ENCODE results near the gene KLHL21. TPM values are rescaled to one million over a fixed set of nuclear protein-coding genes. Genes with fewer than 3 reads are reported as not detected.

Gene KLHL21
- total RNA-seq, 1 donor from 2014 or later: 15.9 TPM

DNA sequence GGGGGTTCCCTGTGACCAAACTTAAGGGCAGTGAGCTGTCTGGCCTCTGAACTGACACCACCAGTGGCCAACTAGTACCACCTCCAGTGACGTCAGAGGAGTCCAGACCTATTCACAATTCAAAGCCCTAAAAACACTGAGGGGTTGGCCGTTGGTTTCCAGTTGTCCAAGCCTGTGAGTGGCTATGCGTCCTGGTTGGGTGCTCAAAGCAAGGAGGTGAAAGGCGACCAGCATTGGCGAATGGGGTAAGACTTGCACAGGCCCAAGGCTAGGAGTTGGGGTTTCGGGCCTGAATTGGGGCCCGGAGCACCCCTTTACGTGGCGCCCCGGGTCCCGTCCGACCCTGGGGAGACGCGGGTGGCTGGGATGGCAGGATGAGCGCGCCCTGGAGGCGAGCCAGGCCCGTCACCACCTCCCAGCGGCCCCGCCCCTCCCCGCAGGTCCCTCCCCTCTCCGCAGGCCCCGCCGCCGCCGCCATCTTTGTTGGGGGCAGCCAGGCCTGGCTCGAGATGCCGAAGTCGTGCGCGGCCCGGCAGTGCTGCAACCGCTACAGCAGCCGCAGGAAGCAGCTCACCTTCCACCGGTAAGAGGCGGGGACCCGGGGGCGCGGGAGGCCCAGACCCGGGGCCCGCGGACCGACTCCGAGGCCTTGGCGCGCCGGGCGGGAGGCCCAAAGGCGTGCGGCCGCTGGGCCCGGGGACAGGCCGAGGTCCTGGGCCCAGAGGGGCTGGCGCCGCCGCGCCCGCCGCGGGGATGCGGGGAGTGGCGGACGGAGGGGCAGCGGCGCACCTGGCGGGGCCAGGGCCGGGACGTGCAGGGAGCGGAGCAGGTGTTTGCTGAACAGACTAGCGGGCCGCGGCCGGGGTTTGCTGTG lies 22.3 kb upstream of the KLHL21 start, which contains the start of gene THAP3:
THAP3 (plus strand) TSS at position 159 of the 874 bp plus-strand sequence; CDS start at position 510, 351 bp downstream.
- ChIA-PET POLR2A (interaction anchor here (0.6 to 2.0 kb wide), 8 partner anchors 11 to 160 kb away, joined by 3 to 11 read pairs (median 4); partner anchors contain the start of genes CAMTA1, PHF13 and ZBTB48), CTCF (interaction anchor here (0.9 to 1.0 kb wide), 2 partner anchors 23 to 70 kb away, joined by 3 to 4 read pairs; partner anchors contain the start of genes KLHL21, NOL9 and TAS1R1)
- intact Hi-C loops (cut with micrococcal nuclease): loop anchor here (1.0 to 5.0 kb wide), 7 partner anchors 12 to 160 kb away; partner anchors contain the start of genes CAMTA1, DNAJC11, NOL9 and PHF13
- H3K27ac Mint-ChIP-seq: peak within 1 kb of the TSS; percentile 71
- DNase-seq: peak; percentile 83
- TF ChIP-seq, protein P1, sequence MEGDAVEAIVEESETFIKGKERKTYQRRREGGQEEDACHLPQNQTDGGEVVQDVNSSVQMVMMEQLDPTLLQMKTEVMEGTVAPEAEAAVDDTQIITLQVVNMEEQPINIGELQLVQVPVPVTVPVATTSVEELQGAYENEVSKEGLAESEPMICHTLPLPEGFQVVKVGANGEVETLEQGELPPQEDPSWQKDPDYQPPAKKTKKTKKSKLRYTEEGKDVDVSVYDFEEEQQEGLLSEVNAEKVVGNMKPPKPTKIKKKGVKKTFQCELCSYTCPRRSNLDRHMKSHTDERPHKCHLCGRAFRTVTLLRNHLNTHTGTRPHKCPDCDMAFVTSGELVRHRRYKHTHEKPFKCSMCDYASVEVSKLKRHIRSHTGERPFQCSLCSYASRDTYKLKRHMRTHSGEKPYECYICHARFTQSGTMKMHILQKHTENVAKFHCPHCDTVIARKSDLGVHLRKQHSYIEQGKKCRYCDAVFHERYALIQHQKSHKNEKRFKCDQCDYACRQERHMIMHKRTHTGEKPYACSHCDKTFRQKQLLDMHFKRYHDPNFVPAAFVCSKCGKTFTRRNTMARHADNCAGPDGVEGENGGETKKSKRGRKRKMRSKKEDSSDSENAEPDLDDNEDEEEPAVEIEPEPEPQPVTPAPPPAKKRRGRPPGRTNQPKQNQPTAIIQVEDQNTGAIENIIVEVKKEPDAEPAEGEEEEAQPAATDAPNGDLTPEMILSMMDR (IDR thresholded peaks at IDR 0.05): no peak
- no peaks in the 10 kb centered on the region for H3K9me3 Mint-ChIP-seq
- no peaks in the 10 kb centered on the region for H3K27me3 Mint-ChIP-seq
- peaks cover 33% of the 10 kb centered on the region for H3K36me3 Mint-ChIP-seq (ENCODE audit: low read depth)
- H3K4me1 Mint-ChIP-seq: peaks cover 32% of the 10 kb centered on the region
- ATAC-seq (ENCODE audit: low read depth): peak; percentile 97
- H3K4me3 Mint-ChIP-seq: peak within 1 kb of the TSS; percentile 86

DNA sequence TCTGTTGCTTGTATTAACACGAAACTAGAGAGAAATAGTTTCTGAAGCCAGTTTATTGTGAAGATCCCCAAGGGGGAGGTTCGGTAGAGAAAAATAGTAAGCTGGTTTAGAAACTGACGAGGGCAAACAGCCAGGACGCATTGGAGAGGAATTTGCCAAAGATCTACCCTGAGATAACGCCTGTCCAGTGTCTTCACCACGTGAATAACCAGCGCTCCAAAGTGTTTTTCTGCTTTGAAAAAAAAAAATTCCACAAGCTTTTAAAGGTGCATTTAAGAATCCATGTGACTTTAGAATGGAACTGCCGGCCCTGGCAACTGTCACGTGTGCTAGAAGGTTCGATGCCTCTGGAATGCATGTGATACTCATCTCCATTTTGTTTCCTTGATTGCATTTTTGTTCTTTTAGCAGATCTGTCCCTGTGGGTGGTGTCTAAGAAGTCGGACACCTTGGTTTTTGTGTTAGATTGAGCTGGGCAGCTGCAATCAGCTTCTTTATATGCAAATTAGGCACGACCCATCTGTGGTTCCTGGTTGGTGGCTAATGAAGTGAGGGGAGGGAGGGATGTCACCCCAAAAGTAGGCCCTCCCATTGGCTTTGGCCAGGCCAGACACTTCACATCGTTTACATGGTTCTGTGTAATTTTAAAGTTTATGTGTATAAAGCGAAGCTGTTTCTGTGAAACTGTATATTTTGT lies 20.7 kb upstream of the KLHL21 start:
- DNase-seq: no peak
- no peak for ATAC-seq (ENCODE audit: low read depth)
- H3K4me3 Mint-ChIP-seq: no peak overlapping the region
- H3K4me1 Mint-ChIP-seq: peaks cover 32% of the 10 kb centered on the region
- intact Hi-C loops (cut with micrococcal nuclease): no loop called here
- no peaks in the 10 kb centered on the region for H3K9me3 Mint-ChIP-seq
- H3K36me3 Mint-ChIP-seq (ENCODE audit: low read depth): peaks cover 26% of the 10 kb centered on the region
- CTCF ChIA-PET: interaction anchor here (0.9 to 1.2 kb wide), 3 partner anchors 69 to 70 kb away, joined by 3 to 4 read pairs (median 3); partner anchors contain the start of genes NOL9 and TAS1R1
- POLR2A ChIA-PET: interaction anchor here (0.7 to 2.0 kb wide), 6 partner anchors 10 to 43 kb away, joined by 3 to 11 read pairs (median 4); partner anchors contain the start of genes KLHL21, PHF13 and ZBTB48
- H3K27me3 Mint-ChIP-seq: no peaks in the 10 kb centered on the region
- no peak overlapping the region for H3K27ac Mint-ChIP-seq
- TF ChIP-seq, protein P1 (IDR thresholded peaks at IDR 0.05): no peak

DNA sequence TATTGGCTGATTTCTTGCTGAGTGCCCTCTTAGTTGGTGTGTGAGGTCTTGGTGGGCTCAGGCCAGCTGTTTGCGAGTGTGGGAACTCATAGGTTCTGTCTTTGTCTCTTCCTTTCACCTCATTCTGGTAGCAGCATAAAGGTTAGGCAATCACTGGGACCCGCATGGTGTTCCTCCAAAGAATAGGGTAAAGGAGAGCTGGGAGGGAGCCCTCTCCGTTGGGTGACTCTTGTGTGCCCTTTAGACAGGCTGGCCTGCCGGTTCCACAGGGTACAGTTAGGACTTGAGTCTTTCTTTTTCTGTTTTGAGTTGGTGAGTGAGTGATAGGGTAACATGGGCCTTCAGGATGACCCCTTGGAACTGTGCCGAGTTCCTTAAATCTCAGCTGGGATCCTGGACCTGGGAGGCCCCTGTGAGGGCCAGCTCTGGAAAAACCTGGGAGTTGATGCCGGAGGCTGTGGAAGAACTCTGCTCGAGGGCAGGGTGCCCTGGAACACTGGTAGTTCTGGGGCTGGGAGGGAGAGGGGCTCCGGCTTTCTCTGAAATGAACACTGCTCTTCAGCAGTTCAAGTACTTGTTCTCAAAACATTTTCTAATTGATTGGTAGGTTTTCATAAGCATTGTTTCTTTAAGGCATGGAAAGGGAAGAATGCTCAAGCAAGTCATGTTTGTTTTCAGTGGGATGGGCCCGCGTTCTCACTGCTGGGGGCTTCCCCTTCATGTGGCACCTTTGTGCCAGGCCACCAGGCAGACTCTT lies 19.9 kb upstream of the KLHL21 start:
- ChIA-PET CTCF (interaction anchor here (1.2 kb wide), 1 partner anchor 68 kb away, joined by 3 read pairs; the partner anchor contains the start of gene NOL9), POLR2A (interaction anchor here (0.7 to 1.4 kb wide), 2 partner anchors 16 to 19 kb away, joined by 3 read pairs; no protein-coding TSS in a partner anchor)
- Mint-ChIP-seq H3K36me3 (ENCODE audit: low read depth) (peaks cover 20% of the 10 kb centered on the region), H3K4me1 (peaks cover 27% of the 10 kb centered on the region), H3K4me3 (no peak overlapping the region), H3K27ac (no peak overlapping the region), H3K27me3 (no peaks in the 10 kb centered on the region), H3K9me3 (no peaks in the 10 kb centered on the region)
- ATAC-seq (ENCODE audit: low read depth) (no peak), DNase-seq (no peak)
- TF ChIP-seq, protein P1 (IDR thresholded peaks at IDR 0.05): no peak
- intact Hi-C loops (cut with micrococcal nuclease): no loop called here

DNA sequence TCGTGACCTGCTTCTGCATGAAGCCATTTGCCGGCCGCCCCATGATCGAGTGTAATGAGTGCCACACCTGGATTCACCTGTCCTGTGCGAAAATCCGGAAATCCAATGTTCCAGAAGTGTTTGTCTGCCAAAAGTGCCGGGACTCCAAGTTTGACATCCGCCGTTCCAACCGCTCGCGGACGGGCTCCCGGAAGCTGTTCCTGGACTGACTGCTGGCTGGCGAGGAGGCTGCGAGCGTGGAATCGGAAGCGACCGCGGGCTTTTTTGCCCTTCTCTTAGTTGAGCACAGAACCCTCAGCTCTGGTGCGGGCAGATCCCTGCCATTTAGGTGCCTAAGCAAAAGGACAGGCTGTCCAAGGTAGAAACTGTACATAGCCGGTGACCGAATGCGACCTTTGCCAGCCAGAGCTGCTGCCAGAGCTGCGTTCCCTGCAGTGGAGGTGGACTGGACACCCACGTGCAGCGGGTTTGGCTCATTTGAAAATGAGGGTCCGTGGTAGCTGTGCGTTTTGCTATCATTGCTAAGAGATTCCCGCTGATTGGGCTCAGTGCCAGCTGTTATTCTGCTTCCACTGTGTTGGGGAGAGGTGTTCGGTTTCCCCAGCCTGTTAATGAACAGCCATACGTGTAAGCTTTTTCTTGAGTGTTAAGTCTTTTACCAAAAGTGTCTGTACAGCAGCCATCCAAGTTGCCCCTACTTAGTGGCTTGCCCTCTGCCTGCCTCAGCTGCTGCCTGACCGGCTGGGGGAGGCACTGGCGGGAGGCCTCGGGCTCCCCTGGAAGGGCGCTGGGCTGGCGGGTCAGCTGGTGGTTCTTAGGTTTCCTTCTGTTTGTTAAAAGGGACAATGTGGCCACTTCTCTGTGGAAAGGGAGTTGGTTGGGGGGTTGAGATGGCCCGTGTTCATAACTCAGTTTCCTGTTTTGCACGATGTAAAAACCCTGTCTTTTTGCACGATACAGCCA lies 19.0 kb upstream of the KLHL21 start:
- intact Hi-C loops (cut with micrococcal nuclease): no loop called here
- Mint-ChIP-seq H3K4me1 (peaks cover 18% of the 10 kb centered on the region), H3K4me3 (no peak overlapping the region), H3K36me3 (ENCODE audit: low read depth) (peaks cover 18% of the 10 kb centered on the region), H3K27me3 (no peaks in the 10 kb centered on the region), H3K27ac (no peak overlapping the region), H3K9me3 (no peaks in the 10 kb centered on the region)
- ChIA-PET POLR2A (interaction anchor here (1.4 kb wide), 1 partner anchor 18 kb away, joined by 3 read pairs; no protein-coding TSS in a partner anchor), CTCF (interaction anchor here (1.2 kb wide), 1 partner anchor 67 kb away, joined by 3 read pairs; the partner anchor contains the start of gene NOL9)
- ATAC-seq (ENCODE audit: low read depth): no peak
- TF ChIP-seq, protein P1 (IDR thresholded peaks at IDR 0.05): no peak
- DNase-seq: no peak
